T-helper 1 cell treated with Interleukin-12 subunit alpha and Interleukin-12 subunit beta and Interleukin-4 antibody, amounts not matched to agents 30 ng/mL and 1 ng/mL, for 36 hours (primary cell): ENCODE measurements around the gene FAM193B. TPM values are rescaled to one million over a fixed set of nuclear protein-coding genes. Genes with fewer than 3 reads are reported as not detected.

Experiments used
- intact Hi-C: fragments of 100-400 bp; cut with micrococcal nuclease; formaldehyde crosslinking; loops from one replicate; pipeline ENCODE4 v1.15.1; 2024
- total RNA-seq: library from RNA; stranded (reverse); gene quantifications from 2 replicates; pipeline ENCODE4 v1.2.3, GENCODE V29; 2022

FAM193B gene
- total RNA-seq, result 87.8 and 93.8 TPM in 2 replicates

- intact Hi-C loops, result loop anchor here (1.0 to 5.0 kb wide), 7 partner anchors 37 to 598 kb away; partner anchors contain the start of genes B4GALT7, NHP2, PDLIM7 and PRELID1
These were observed at the start of gene FAM193B for GRCh38 chr5:177554474-177555111. TSS of gene FAM193B (minus strand) at chr5:177554563. CDS start at chr5:177554458, 105 bp downstream.

GRCh38 chr5:177604116-177604521 lies 49.8 kb upstream of the FAM193B start:
- intact Hi-C loops, result no loop called here

- intact Hi-C loops, result no loop called here
These were observed 49.3 kb upstream of the FAM193B start for GRCh38 chr5:177603631-177604030.

- intact Hi-C loops, result no loop called here
These were observed 48.1 kb upstream of the FAM193B start for GRCh38 chr5:177602458-177602830.

GRCh38 chr5:177601577-177602457 lies 47.5 kb upstream of the FAM193B start:
- intact Hi-C loops, result loop anchor here (2.0 kb wide), 1 partner anchor 47 kb away; the partner anchor contains the start of gene FAM193B

GRCh38 chr5:177601126-177601525 lies 46.8 kb upstream of the FAM193B start:
- intact Hi-C loops, result loop anchor here (2.0 kb wide), 1 partner anchor 46 kb away; the partner anchor contains the start of gene FAM193B

- intact Hi-C loops, result loop anchor here (1.0 to 2.0 kb wide), 4 partner anchors 8 to 249 kb away; partner anchors contain the start of genes FAM193B, LMAN2, PDLIM7 and TMED9
These were observed 46.2 kb upstream of the FAM193B start for GRCh38 chr5:177600508-177601018.

- intact Hi-C loops, result loop anchor here (1.0 to 10.0 kb wide), 8 partner anchors 8 to 1135 kb away; partner anchors contain the start of genes CLK4, FAM193B, LMAN2 and PDLIM7
These were observed 45.6 kb upstream of the FAM193B start, which contains the start of gene B4GALT7 for GRCh38 chr5:177599731-177600507. TSS of gene B4GALT7 (plus strand) at chr5:177600132. CDS start at chr5:177600211, 79 bp downstream.

GRCh38 chr5:177598477-177598876 lies 44.1 kb upstream of the FAM193B start:
- intact Hi-C loops, result loop anchor here (10.0 kb wide), 4 partner anchors 954 to 1136 kb away; partner anchors contain the start of genes CLK4, RNF44, TSPAN17 and ZNF354A

GRCh38 chr5:177596775-177597238 lies 42.4 kb upstream of the FAM193B start:
- intact Hi-C loops, result loop anchor here (10.0 kb wide), 4 partner anchors 952 to 1138 kb away; partner anchors contain the start of genes CLK4, RNF44, TSPAN17 and ZNF354A

GRCh38 chr5:177595991-177596774 lies 41.8 kb upstream of the FAM193B start:
- intact Hi-C loops, result loop anchor here (10.0 kb wide), 4 partner anchors 951 to 1139 kb away; partner anchors contain the start of genes CLK4, RNF44, TSPAN17 and ZNF354A

- intact Hi-C loops, result loop anchor here (10.0 kb wide), 4 partner anchors 950 to 1140 kb away; partner anchors contain the start of genes CLK4, RNF44, TSPAN17 and ZNF354A
These were observed 40.7 kb upstream of the FAM193B start for GRCh38 chr5:177595026-177595585.

- intact Hi-C loops, result loop anchor here (5.0 to 10.0 kb wide), 6 partner anchors 97 to 1207 kb away; partner anchors contain the start of genes CLK4, HIGD2A, NOP16 and PDLIM7
These were observed 39.7 kb upstream of the FAM193B start for GRCh38 chr5:177594071-177594470.

GRCh38 chr5:177593511-177593910 lies 39.1 kb upstream of the FAM193B start:
- intact Hi-C loops, result loop anchor here (2.0 to 10.0 kb wide), 8 partner anchors 96 to 1206 kb away; partner anchors contain the start of genes CLK4, GPRIN1, HIGD2A and NOP16

- intact Hi-C loops, result loop anchor here (1.0 to 10.0 kb wide), 15 partner anchors 7 to 1206 kb away; partner anchors contain the start of genes B4GALT7, CLK4, FAM193B and GPRIN1
These were observed 38.5 kb upstream of the FAM193B start for GRCh38 chr5:177592905-177593304.

- intact Hi-C loops, result loop anchor here (1.0 to 10.0 kb wide), 15 partner anchors 8 to 1205 kb away; partner anchors contain the start of genes B4GALT7, CLK4, FAM193B and GPRIN1
These were observed 37.9 kb upstream of the FAM193B start, which contains the start of gene TMED9 for GRCh38 chr5:177592010-177592834. TSS of gene TMED9 (plus strand) at chr5:177592203. CDS start at chr5:177592215, 12 bp downstream.

- intact Hi-C loops, result loop anchor here (1.0 to 10.0 kb wide), 15 partner anchors 9 to 1204 kb away; partner anchors contain the start of genes B4GALT7, CLK4, FAM193B and GPRIN1
These were observed 37.3 kb upstream of the FAM193B start for GRCh38 chr5:177591690-177592009.
